SK-N-SH (cell line): ENCODE results near the gene PLEKHM3. TPM values are rescaled to one million over a fixed set of nuclear protein-coding genes. Genes with fewer than 3 reads are reported as not detected.

ENCODE experiments used
- CTCF ChIA-PET: fragments of 300-600, 350-600 bp; formaldehyde crosslinking; extraction: SDS; loops from one replicate; lab custom pipeline; 2021; lab: Yijun Ruan, JAX
- POLR2A ChIA-PET: fragments of 350-600 bp; sonication (Branson Sonifier 250); formaldehyde crosslinking; extraction: SDS; loops from one replicate; lab custom pipeline; 2020; ENCODE audit warnings: antibody characterized with exemption, inconsistent platforms; lab: Yijun Ruan, JAX
- DNase-seq: peaks from one replicate; pipeline ENCODE4 v3.0.0; 2012
- H2AFZ ChIP-seq: fragments of 200-600 bp; sonication (generic); 2 replicates; pipeline ENCODE4 v1.8.1; 2016; ENCODE audit warnings: antibody characterized with exemption, mild to moderate bottlenecking, low read depth
- H3F3A ChIP-seq: fragments of 200-600 bp; sonication (generic); replicated peaks from 2 replicates; pipeline ENCODE3; 2016; ENCODE audit warnings: antibody characterized with exemption, mild to moderate bottlenecking; ENCODE audit not compliant: insufficient read depth
- H3K27ac ChIP-seq, 2 experiments: fragments of 200-500 bp in 1 of 2; fragments of 200-600 bp in 1 of 2; sonication (Bioruptor generic) in 1 of 2; sonication (generic), shearing (Covaris generic) in 1 of 2; 2 replicates each; pipeline versions ENCODE4 v1.5.1 to v1.6.1; 2014 to 2016; ENCODE audit warnings: low read depth in 2 of 2, inconsistent platforms in 1 of 2, low read length in 1 of 2, mild to moderate bottlenecking in 1 of 2, mixed read lengths in 1 of 2
- H3K27me3 ChIP-seq: fragments of 200-600 bp; sonication (generic), shearing (Covaris generic); 2 replicates; pipeline ENCODE4 v1.6.1; 2016; ENCODE audit warnings: mixed run types; ENCODE audit not compliant: insufficient read depth
- H3K36me3 ChIP-seq, 2 experiments: fragments of 200-500 bp in 1 of 2; fragments of 200-600 bp in 1 of 2; sonication (Bioruptor generic) in 1 of 2; sonication (generic) in 1 of 2; replicated peaks in 1 of 2; 2 replicates each; pipeline versions ENCODE3 to v1.5.1; 2014 to 2016; ENCODE audit warnings: low read length in 1 of 2, mild to moderate bottlenecking in 1 of 2; ENCODE audit not compliant: insufficient read depth in 2 of 2, control insufficient read depth in 1 of 2
- H3K4me1 ChIP-seq, 2 experiments: fragments of 200-500 bp in 1 of 2; fragments of 200-600 bp in 1 of 2; sonication (Bioruptor generic) in 1 of 2; sonication (generic), shearing (Covaris generic) in 1 of 2; 2 replicates each; pipeline versions ENCODE4 v1.5.1 to v1.6.1; 2014 to 2016; ENCODE audit warnings: low read depth in 1 of 2, low read length in 1 of 2, mixed run types in 1 of 2; ENCODE audit not compliant: insufficient read depth in 2 of 2, control insufficient read depth in 1 of 2
- H3K4me2 ChIP-seq: fragments of 200-600 bp; sonication (generic), shearing (Covaris generic); 2 replicates; pipeline ENCODE4 v1.6.1; 2017; ENCODE audit warnings: mixed run types
- H3K4me3 ChIP-seq, 2 experiments: fragments of 200-500 bp in 1 of 2; fragments of 200-600 bp in 1 of 2; sonication (Bioruptor generic) in 1 of 2; sonication (generic), shearing (Covaris generic) in 1 of 2; 2 replicates each; pipeline versions ENCODE4 v1.5.1 to v1.8.1; 2014 to 2016; ENCODE audit warnings: low read depth in 2 of 2, inconsistent platforms in 1 of 2, low read length in 1 of 2, mild to moderate bottlenecking in 1 of 2, mixed read lengths in 1 of 2, moderate library complexity in 1 of 2
- H3K79me2 ChIP-seq: fragments of 200-600 bp; sonication (generic); 2 replicates; pipeline ENCODE4 v1.8.1; 2017; ENCODE audit warnings: mild to moderate bottlenecking; ENCODE audit not compliant: insufficient read depth
- H3K9ac ChIP-seq: fragments of 200-600 bp; sonication (generic); 2 replicates; pipeline ENCODE4 v1.6.1; 2017; ENCODE audit warnings: mixed run types
- H3K9me2 ChIP-seq: fragments of 200-600 bp; sonication (generic); 2 replicates; pipeline ENCODE4 v1.6.1; 2017; ENCODE audit warnings: mixed run types
- H3K9me3 ChIP-seq: fragments of 200-600 bp; sonication (generic); 2 replicates; pipeline ENCODE4 v1.6.1; 2017; ENCODE audit warnings: mixed run types, mild to moderate bottlenecking, moderate library complexity
- H4K20me1 ChIP-seq: fragments of 200-600 bp; sonication (generic); 2 replicates; pipeline ENCODE4 v1.6.1; 2017; ENCODE audit warnings: mild to moderate bottlenecking, mixed run types; ENCODE audit not compliant: insufficient read depth
- ELF1 ChIP-seq: IDR thresholded peaks from 2 replicates; pipeline ENCODE4 v1.4.0; 2012
- EZH2phosphoT487 ChIP-seq: fragments of 200-600 bp; sonication (generic); IDR thresholded peaks from 2 replicates; pipeline ENCODE4 v1.6.1; 2017; ENCODE audit warnings: low read depth, mixed run types, mild to moderate bottlenecking, antibody characterized with exemption, moderate library complexity, borderline replicate concordance
- FOXM1 ChIP-seq: IDR thresholded peaks from 2 replicates; pipeline ENCODE4 v1.4.0; 2012; ENCODE audit warnings: low read depth, mild to moderate bottlenecking
- GABPA ChIP-seq: IDR thresholded peaks from 2 replicates; pipeline ENCODE4 v1.4.0; 2012; ENCODE audit warnings: low read depth, mild to moderate bottlenecking
- IRF3 ChIP-seq: fragments of 150-350 bp; IDR thresholded peaks from 2 replicates; pipeline ENCODE4 v1.6.1; 2016; ENCODE audit warnings: mild to moderate bottlenecking, low read depth, low read length
- JUND ChIP-seq: IDR thresholded peaks from 2 replicates; pipeline ENCODE4 v1.4.0; 2012
- MAX ChIP-seq: IDR thresholded peaks from 2 replicates; pipeline ENCODE4 v1.4.0; 2012; ENCODE audit warnings: low read depth
- MXI1 ChIP-seq: IDR thresholded peaks from 2 replicates; pipeline ENCODE4 v1.6.1; 2012; ENCODE audit warnings: mild to moderate bottlenecking, low read depth, low read length, improper control_type of control experiment
- NFIC ChIP-seq: IDR thresholded peaks from 2 replicates; pipeline ENCODE4 v1.4.0; 2012; ENCODE audit warnings: borderline replicate concordance
- RAD21 ChIP-seq: IDR thresholded peaks from 2 replicates; pipeline ENCODE4 v1.6.1; 2012; ENCODE audit warnings: mild to moderate bottlenecking, low read length
- SMC3 ChIP-seq: IDR thresholded peaks from 2 replicates; pipeline ENCODE4 v1.6.1; 2012; ENCODE audit warnings: low read depth, low read length, improper control_type of control experiment
- TEAD4 ChIP-seq: IDR thresholded peaks from 2 replicates; pipeline ENCODE4 v1.4.0; 2012; ENCODE audit warnings: mild to moderate bottlenecking, borderline replicate concordance; ENCODE audit not compliant: insufficient read depth
- USF1 ChIP-seq: IDR thresholded peaks from 2 replicates; pipeline ENCODE4 v1.4.0; 2012; ENCODE audit warnings: low read depth, borderline replicate concordance
- YY1 ChIP-seq: IDR thresholded peaks from 2 replicates; pipeline ENCODE4 v1.4.0; 2012; ENCODE audit warnings: low read depth, mild to moderate bottlenecking
- ZBTB33 ChIP-seq: IDR thresholded peaks from 2 replicates; pipeline ENCODE4 v1.4.0; 2012; ENCODE audit warnings: low read depth, borderline replicate concordance
- WGBS: methylation state at CpG from one replicate; pipeline ENCODE4 v1.1.6; 2017; ENCODE audit warnings: low lambda C conversion rate; 5-methylcytosine and 5-hydroxymethylcytosine counted together
- polyA plus RNA-seq, 3 experiments: library from polyadenylated mRNA; depleted of rRNA; stranded (reverse); fragments of >200 nt; gene quantifications; 2 replicates each; pipeline ENCODE4 v1.2.3, GENCODE V29; 2012

PLEKHM3 gene
- polyA plus RNA-seq, 1 of the 3 experiments (the other 2 are of a cell fraction): 1.9 TPM

- no peak for TF ChIP-seq ZBTB33
- TF ChIP-seq, all 33 proteins: peak for 1
These were observed 32.1 kb downstream of the PLEKHM3 start (continued) for GRCh38 chr2:207993151-207993763.

GRCh38 chr2:207991944-207992343, 33.4 kb downstream of the PLEKHM3 start:
- CTCF ChIA-PET: interaction anchor here (1.0 kb wide), 1 partner anchor 412 kb away, joined by 3 read pairs; no protein-coding TSS in a partner anchor
- H3K9me2 ChIP-seq: no peaks in the 10 kb centered on the region
- no peaks in the 10 kb centered on the region for H3K9me3 ChIP-seq
- WGBS: 75% methylated on average over 1 of the region's 1 CpG
- peaks cover 3% of the 10 kb centered on the region for H3F3A ChIP-seq
- POLR2A ChIA-PET: no interaction called here
- no peaks in the 10 kb centered on the region for H3K79me2 ChIP-seq
- no peak overlapping the region for H3K9ac ChIP-seq
- no peak overlapping the region for H2AFZ ChIP-seq
- H3K4me2 ChIP-seq: no peak overlapping the region
- no peak overlapping the region for H3K27ac ChIP-seq
- peaks cover 0 to 5% of the 10 kb centered on the region in 2 experiments; a peak in 2 of 4 replicates for H3K4me1 ChIP-seq
- no peak for DNase-seq
- H3K4me3 ChIP-seq: no peak overlapping the region
- no peak for TF ChIP-seq FOXM1
- no peak for TF ChIP-seq USF1
- TF ChIP-seq TEAD4: no peak
- no peak for TF ChIP-seq MXI1
- TF ChIP-seq ELF1: no peak
- TF ChIP-seq YY1: no peak
- TF ChIP-seq ZBTB33: no peak
- TF ChIP-seq SMC3: no peak
- no peak for TF ChIP-seq MAX
- TF ChIP-seq NFIC: no peak
- TF ChIP-seq GABPA: no peak
- no peak for TF ChIP-seq IRF3
- no peak for TF ChIP-seq RAD21
- no peak for TF ChIP-seq EZH2phosphoT487
- TF ChIP-seq JUND: no peak
- no peaks in the 10 kb centered on the region for H4K20me1 ChIP-seq
- no peaks in the 10 kb centered on the region for H3K27me3 ChIP-seq
- no peaks in the 10 kb centered on the region for H3K36me3 ChIP-seq
